WI38 (cell line): ENCODE data around the gene OR11G2.
"Not testable (repeated sequence)": the region's sequence is repeated elsewhere in the genome, so short reads cannot be mapped to it uniquely, and the experiment has no call there.

ENCODE experiments used
- H3K4me3 ChIP-seq: 2 replicates; pipeline ENCODE4 v1.5.1; 2011; ENCODE audit warnings: low read depth, mild to moderate bottlenecking, control low read depth, low read length
- TF ChIP-seq, protein P1 (sequence below): IDR thresholded peaks from 2 replicates; pipeline ENCODE4 v1.5.1; 2012; ENCODE audit warnings: low read depth, mild to moderate bottlenecking, control low read depth, low read length

OR11G2 gene

DNA sequence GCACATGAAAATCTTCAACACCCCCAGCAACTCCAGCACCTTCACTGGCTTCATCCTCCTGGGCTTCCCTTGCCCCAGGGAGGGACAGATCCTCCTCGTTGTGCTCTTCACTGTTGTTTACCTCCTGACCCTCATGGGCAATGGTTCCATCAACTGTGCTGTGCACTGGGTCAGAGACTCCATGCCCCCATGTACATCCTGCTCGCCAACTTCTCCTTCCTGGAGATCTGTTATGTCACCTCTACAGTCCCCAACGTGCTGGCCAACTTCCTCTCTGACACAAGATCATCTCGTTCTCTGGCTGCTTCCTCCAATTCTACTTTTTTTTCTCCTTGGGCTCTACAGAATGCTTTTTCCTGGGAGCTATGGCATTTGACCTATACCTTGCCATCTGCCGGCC is 11.5 kb upstream of the OR11G2 start:
- TF ChIP-seq, protein P1, sequence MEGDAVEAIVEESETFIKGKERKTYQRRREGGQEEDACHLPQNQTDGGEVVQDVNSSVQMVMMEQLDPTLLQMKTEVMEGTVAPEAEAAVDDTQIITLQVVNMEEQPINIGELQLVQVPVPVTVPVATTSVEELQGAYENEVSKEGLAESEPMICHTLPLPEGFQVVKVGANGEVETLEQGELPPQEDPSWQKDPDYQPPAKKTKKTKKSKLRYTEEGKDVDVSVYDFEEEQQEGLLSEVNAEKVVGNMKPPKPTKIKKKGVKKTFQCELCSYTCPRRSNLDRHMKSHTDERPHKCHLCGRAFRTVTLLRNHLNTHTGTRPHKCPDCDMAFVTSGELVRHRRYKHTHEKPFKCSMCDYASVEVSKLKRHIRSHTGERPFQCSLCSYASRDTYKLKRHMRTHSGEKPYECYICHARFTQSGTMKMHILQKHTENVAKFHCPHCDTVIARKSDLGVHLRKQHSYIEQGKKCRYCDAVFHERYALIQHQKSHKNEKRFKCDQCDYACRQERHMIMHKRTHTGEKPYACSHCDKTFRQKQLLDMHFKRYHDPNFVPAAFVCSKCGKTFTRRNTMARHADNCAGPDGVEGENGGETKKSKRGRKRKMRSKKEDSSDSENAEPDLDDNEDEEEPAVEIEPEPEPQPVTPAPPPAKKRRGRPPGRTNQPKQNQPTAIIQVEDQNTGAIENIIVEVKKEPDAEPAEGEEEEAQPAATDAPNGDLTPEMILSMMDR = no peak

DNA sequence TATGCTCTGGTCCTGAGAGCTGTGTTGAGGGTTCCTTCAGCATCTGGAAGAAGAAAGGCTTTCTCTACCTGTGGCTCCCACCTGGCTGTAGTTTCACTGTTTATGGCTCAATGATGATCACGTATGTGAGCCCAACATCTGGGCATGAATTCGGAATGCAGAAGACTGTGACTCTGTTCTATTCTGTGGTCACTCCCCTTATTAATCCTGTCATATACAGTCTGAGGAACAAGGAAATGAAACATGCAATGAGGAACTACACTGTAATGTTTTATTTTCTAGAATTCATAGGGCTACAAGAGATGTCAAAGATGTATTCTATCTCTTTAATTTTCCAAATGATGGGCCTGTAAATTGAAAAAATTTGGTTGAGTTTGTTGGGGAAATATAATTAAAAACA is 10.8 kb upstream of the OR11G2 start:
- TF ChIP-seq, protein P1 = no peak
- no peak overlapping the region for H3K4me3 ChIP-seq

More for the DNA sequence above, 11.5 kb upstream of the OR11G2 start:
- H3K4me3 ChIP-seq = no peak overlapping the region

DNA sequence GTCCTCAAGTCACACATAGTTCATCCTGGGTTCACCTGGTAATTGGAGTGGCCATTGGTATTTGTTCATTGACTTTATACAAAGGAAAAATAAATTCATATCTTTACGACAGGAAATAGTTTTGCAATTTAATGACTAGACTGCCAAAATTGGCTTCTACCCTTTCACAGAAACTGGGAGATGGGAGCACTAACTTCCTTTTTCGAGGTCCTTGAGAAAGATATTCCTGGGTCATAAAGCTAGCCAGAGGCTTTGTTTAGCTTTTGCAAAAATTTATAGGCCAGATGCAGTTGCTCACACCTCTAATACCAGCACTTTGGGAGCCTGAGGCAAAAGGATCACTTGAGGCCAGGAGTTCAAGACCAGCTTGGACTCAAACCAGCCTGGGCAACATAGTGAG is 10.2 kb upstream of the OR11G2 start:
- TF ChIP-seq, protein P1 = no peak
- no peak overlapping the region for H3K4me3 ChIP-seq

DNA sequence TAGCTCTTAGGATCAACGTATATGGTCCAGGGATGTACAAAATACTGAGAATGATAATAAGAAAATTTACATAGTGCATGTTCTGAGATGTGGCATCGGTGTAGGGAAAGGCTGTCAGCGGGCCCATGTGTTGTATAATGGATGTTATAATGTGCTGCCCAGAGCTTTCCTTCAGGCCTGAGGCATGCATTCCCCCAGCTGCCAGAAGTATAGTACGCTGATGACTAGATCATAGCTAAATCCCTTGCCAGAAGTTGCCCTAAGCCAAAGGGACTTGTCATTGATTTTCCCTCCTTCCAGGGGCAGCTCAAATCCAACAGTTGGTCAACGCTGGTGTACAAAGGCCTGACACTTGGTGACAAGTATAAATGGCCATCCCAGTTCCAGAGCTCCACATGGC is 6.5 kb upstream of the OR11G2 start:
- H3K4me3 ChIP-seq = no peak overlapping the region
- TF ChIP-seq, protein P1 = no peak

DNA sequence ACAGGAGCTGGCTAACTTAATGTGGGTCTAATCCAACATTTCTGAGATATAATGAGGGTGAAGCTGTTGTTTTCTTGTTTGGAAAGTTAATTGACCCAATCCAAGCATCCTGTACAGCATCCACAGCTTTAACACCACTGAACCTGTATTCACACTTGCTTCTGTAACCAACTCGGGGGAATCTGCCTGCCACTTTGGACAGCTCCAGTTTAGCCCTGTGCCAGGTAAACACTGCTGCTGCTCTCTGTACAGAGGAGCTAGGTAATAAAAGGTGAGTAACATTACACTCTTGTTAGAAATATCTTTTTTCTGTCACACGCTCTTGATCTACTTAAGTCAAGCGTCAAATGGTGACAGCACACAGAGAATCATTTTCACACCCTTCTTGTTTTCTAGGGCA is 700 bp downstream of the OR11G2 start:
- TF ChIP-seq, protein P1 = no peak
- no peak overlapping the region for H3K4me3 ChIP-seq

DNA sequence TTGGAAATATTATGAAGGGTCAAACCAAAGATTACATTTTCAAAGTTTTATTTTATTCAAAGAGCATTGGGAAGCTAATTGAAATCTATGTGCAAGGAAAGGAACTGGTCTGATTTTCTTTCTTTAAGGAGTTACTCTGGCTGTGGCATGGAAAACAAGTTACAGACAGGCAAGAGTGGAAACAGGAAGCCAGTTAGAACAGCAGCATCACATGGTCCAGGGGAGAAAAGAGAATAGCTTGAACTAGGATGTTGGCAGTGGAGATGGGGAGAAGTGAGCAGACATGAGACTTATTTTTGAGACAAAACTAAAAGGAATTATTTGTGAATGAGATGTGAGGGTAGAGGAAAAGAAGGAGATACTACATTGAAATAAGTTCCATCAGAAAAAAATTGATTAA is 3.4 kb downstream of the OR11G2 start:
- no peak overlapping the region for H3K4me3 ChIP-seq
- TF ChIP-seq, protein P1 = no peak

DNA sequence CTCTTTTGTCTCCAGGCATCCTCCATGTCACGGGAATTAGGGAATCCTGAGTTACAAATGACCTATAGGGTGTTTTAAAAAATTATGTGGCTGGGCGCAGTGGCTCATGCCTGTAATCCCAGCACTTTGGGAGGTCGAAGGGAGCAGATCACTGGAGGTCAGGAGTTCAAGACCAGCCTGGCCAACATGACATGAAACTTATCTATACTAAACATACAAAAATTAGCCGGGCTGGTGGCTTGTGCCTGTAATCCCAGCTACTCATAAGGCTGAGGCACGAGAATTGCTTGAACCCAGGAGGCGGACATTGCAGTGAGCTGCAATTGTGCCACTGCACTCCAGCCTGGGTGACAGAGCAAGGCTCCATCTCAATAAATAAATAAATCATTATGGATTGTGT is 4.5 kb downstream of the OR11G2 start:
- not testable (repeated sequence) for H3K4me3 ChIP-seq

DNA sequence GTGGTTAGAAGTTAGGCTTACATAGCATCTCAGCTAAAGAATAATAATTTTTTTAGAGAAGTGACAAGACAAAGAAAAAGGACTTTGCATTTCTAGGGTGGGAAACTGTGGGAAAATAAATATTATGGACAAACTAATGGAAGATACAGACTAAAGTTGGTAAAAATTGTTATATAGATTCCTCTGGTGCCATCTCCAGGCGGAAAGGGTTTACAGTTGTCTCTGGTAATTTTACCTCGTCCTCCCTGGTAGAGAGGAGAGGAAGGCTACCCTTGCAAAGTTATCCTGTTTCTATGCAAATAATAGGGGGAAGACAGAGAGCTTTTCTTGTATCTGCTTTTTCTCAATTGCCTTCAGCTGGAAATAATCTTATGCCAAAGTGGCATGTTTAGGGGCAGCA is 5.2 kb downstream of the OR11G2 start:
- TF ChIP-seq, protein P1 = no peak
- no peak overlapping the region for H3K4me3 ChIP-seq
